Measurements from ENCODE around the gene ZBTB39.

GRCh38 chr12:56954057-56954957, 52.0 kb downstream of the ZBTB39 start:
- TF ChIP-seq, protein P1, sequence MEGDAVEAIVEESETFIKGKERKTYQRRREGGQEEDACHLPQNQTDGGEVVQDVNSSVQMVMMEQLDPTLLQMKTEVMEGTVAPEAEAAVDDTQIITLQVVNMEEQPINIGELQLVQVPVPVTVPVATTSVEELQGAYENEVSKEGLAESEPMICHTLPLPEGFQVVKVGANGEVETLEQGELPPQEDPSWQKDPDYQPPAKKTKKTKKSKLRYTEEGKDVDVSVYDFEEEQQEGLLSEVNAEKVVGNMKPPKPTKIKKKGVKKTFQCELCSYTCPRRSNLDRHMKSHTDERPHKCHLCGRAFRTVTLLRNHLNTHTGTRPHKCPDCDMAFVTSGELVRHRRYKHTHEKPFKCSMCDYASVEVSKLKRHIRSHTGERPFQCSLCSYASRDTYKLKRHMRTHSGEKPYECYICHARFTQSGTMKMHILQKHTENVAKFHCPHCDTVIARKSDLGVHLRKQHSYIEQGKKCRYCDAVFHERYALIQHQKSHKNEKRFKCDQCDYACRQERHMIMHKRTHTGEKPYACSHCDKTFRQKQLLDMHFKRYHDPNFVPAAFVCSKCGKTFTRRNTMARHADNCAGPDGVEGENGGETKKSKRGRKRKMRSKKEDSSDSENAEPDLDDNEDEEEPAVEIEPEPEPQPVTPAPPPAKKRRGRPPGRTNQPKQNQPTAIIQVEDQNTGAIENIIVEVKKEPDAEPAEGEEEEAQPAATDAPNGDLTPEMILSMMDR (IDR thresholded peaks at IDR 0.05) = no peak
- TF ChIP-seq POLR2A (IDR thresholded peaks at IDR 0.05) = no peak
